SJSA1 (cell line): ENCODE results near the gene MDFI. TPM values are rescaled to one million over a fixed set of nuclear protein-coding genes. Genes with fewer than 3 reads are reported as not detected.

Experiments used
- DNase-seq, 2 experiments: peaks; one replicate each; pipeline ENCODE4 v3.0.0-alpha.2; 2015 to 2020; ENCODE audit warnings: low spot score in 2 of 2, low read depth in 1 of 2
- H3K27ac ChIP-seq: fragments of 250-450 bp; sonication (Bioruptor Pico); 2 replicates; pipeline ENCODE4 v1.5.1; 2020; ENCODE audit warnings: mild to moderate bottlenecking, moderate library complexity
- H3K27me3 ChIP-seq: fragments of 250-450 bp; sonication (Bioruptor Pico); replicated peaks from 2 replicates; pipeline ENCODE4 v1.5.1; 2020; ENCODE audit warnings: mild to moderate bottlenecking, moderate library complexity
- H3K36me3 ChIP-seq: fragments of 250-450 bp; sonication (Bioruptor Pico); 2 replicates; pipeline ENCODE4 v1.5.1; 2020; ENCODE audit warnings: mild to moderate bottlenecking
- H3K4me1 ChIP-seq: fragments of 250-450 bp; sonication (Bioruptor Pico); replicated peaks from 2 replicates; pipeline ENCODE4 v1.6.1; 2021; ENCODE audit warnings: mild to moderate bottlenecking
- H3K4me3 ChIP-seq: fragments of 250-450 bp; sonication (Bioruptor Pico); 2 replicates; pipeline ENCODE4 v1.5.1; 2020; ENCODE audit warnings: mild to moderate bottlenecking
- H3K9me3 ChIP-seq: fragments of 250-450 bp; sonication (Bioruptor Pico); replicated peaks from 2 replicates; pipeline ENCODE4 v1.5.1; 2020; ENCODE audit warnings: mild to moderate bottlenecking
- total RNA-seq: library from RNA; depleted of rRNA; stranded (reverse); fragments of >200 nt; shearing (Covaris generic); gene quantifications from 2 replicates; pipeline ENCODE4 v1.2.3, GENCODE V29; 2014

The MDFI gene
- total RNA-seq, 1 experiment from 2014 or later, result not detected

- DNase-seq, result no peak
- no peak overlapping the region for H3K4me3 ChIP-seq
- no peaks in the 10 kb centered on the region for H3K4me1 ChIP-seq
- H3K27ac ChIP-seq, result no peak overlapping the region
- H3K36me3 ChIP-seq, result no peaks in the 10 kb centered on the region
- H3K27me3 ChIP-seq, result peaks cover 7% of the 10 kb centered on the region
- no peaks in the 10 kb centered on the region for H3K9me3 ChIP-seq
These were observed 5.6 kb downstream of the MDFI start for GRCh38 chr6:41643899-41644269.

DNA sequence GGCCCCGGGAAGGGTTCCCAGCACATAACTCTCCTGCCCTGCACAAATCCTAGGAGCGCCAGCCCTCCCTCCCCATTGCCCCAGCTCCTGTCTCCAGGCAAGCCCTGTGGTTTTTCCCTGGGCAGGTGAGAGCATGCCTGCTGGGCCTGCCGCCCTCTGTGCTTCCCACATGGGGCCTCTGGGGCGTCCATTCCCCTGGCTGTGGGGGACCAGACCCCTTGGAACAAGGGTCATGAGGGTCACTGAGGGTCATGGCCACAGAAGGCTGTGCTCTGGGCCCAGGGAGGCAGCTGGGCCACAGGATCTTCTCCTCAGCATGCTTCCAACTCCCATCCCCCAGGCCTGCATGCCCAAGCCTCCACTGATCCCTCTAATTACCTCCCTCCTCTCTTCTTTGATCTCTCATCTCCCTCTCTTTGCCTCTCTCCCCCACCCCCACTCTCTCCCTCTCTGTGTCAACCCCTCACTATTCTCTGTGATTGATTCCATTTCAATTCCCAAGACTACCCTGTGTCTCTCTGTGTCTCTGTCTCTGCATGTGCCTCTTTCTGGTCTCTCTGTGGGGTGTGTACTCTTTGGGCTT lies 6.1 kb downstream of the MDFI start:
- Histone ChIP-seq H3K36me3 (no peaks in the 10 kb centered on the region), H3K4me3 (no peak overlapping the region), H3K4me1 (no peaks in the 10 kb centered on the region), H3K9me3 (no peaks in the 10 kb centered on the region), H3K27ac (no peak overlapping the region), H3K27me3 (0 out of 2 replicates have a peak, but pooled peaks cover 4% of the 10 kb centered on the region)
- no peak for DNase-seq

DNA sequence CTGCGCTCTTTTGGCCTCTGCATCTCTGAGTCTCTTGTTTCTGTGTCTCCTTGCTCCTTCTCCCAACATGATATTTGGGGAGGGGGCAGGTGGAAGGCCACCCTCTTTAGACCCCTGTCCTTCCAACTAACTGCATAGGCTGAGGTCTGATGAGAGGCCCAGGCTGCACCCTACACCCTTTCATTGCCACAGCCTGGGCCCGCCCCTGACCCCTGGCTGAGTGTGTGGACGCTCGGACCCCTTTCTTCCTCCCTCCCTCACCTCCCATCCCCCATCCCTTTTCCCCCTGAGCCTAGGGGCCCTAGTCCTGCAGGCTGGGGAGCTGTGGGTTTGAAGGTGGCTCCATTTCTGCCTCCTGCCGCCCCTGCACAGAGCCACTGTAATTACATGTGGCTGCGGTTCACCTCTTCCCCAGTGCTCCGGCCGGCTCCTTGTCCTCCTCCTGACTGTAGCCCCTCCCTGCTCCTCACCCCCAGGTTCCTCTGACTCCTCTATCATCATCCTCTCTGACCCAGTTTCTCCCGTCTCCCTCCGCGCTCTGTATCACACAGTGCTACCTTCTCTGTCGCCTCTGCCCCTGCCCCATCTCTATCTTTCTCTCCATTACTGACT lies 6.8 kb downstream of the MDFI start:
- no peaks in the 10 kb centered on the region for H3K9me3 ChIP-seq
- DNase-seq, result no peak
- H3K27ac ChIP-seq, result no peak overlapping the region
- no peaks in the 10 kb centered on the region for H3K27me3 ChIP-seq
- no peaks in the 10 kb centered on the region for H3K4me1 ChIP-seq
- H3K4me3 ChIP-seq, result no peak overlapping the region
- no peaks in the 10 kb centered on the region for H3K36me3 ChIP-seq

- Histone ChIP-seq H3K27me3 (no peaks in the 10 kb centered on the region), H3K27ac (no peak overlapping the region), H3K9me3 (no peaks in the 10 kb centered on the region), H3K36me3 (no peaks in the 10 kb centered on the region), H3K4me3 (no peak overlapping the region), H3K4me1 (no peaks in the 10 kb centered on the region)
- DNase-seq, result no peak
These were observed 7.9 kb downstream of the MDFI start for GRCh38 chr6:41646026-41646795.

- Histone ChIP-seq H3K27ac (no peak overlapping the region), H3K36me3 (no peaks in the 10 kb centered on the region), H3K9me3 (no peaks in the 10 kb centered on the region), H3K27me3 (no peaks in the 10 kb centered on the region), H3K4me1 (no peaks in the 10 kb centered on the region), H3K4me3 (no peak overlapping the region)
- DNase-seq, result no peak
These were observed 8.8 kb downstream of the MDFI start for GRCh38 chr6:41647061-41647511.

DNA sequence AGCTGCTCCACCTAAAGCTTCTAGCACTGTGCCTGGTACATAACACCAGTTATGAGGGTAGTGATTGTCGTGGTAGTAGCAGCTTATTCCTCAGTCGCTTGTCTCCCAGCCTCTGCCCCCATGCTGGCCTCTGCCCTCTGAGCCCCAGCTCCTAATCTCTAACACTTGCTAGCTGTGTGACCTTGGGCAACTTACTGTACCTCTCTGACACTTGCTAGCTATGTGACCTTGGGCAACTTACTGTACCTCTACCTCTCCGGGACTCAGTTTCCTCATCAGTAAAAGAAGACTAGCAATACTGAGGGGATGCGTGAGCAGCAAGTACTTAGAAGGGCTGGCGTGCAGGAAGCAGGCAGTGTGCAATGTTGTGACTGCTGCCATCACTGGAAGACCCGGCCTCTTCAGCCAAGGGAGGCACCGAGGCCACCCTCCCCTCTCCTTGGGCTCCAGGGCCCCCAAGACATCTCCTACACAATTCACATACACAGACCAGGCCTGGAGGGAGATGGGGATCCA lies 9.9 kb downstream of the MDFI start:
- H3K9me3 ChIP-seq, result no peaks in the 10 kb centered on the region

DNA sequence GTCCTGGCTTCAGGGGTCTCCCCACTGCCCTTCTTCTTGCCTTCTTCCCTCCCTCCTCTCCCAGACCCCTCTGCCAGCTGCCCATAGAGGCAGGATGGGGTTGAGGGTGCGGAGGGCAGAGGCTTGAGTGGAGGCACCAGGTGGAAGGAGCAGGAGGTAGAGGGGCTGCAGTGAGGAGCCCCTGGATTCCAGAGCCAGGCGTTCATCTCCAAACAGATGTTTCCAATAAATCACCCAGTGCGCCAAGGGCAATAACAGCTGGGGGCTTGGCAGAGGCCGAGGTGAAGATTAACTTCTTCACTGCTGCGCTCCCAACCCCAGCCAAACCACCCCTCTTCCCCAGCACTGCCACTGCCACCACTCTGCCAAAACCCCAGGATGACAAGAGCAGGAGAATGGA lies 10.7 kb downstream of the MDFI start:
- H3K9me3 ChIP-seq, result no peaks in the 10 kb centered on the region
- H3K4me1 ChIP-seq, result no peaks in the 10 kb centered on the region
- no peak for DNase-seq
- H3K27me3 ChIP-seq, result no peaks in the 10 kb centered on the region
- no peak overlapping the region for H3K27ac ChIP-seq
- no peaks in the 10 kb centered on the region for H3K36me3 ChIP-seq
- H3K4me3 ChIP-seq, result no peak overlapping the region

More for the DNA sequence above, 9.9 kb downstream of the MDFI start:
- no peak overlapping the region for H3K4me3 ChIP-seq
- DNase-seq, result no peak
- H3K4me1 ChIP-seq, result no peaks in the 10 kb centered on the region
- no peak overlapping the region for H3K27ac ChIP-seq
- H3K36me3 ChIP-seq, result no peaks in the 10 kb centered on the region
- H3K27me3 ChIP-seq, result no peaks in the 10 kb centered on the region

DNA sequence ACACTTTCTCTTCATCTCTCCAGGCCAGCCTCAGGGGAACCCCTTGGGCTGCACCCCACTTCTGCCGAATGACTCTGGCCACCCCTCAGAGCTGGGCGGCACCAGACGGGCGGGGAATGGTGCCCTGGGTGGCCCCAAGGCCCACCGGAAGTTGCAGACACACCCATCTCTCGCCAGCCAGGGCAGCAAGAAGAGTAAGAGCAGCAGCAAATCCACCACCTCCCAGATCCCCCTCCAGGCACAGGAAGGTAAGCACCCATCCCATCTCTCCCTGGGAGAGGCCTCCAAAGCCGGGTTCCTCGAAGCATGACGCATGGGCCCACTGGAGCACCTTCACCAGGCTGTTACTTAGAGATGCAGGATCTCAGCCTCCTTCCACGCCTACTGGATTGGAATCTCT lies 11.3 kb downstream of the MDFI start:
- H3K4me1 ChIP-seq, result no peaks in the 10 kb centered on the region
- no peak overlapping the region for H3K27ac ChIP-seq
- H3K36me3 ChIP-seq, result no peaks in the 10 kb centered on the region
- no peaks in the 10 kb centered on the region for H3K27me3 ChIP-seq
- DNase-seq, result no peak
- no peaks in the 10 kb centered on the region for H3K9me3 ChIP-seq
- no peak overlapping the region for H3K4me3 ChIP-seq

DNA sequence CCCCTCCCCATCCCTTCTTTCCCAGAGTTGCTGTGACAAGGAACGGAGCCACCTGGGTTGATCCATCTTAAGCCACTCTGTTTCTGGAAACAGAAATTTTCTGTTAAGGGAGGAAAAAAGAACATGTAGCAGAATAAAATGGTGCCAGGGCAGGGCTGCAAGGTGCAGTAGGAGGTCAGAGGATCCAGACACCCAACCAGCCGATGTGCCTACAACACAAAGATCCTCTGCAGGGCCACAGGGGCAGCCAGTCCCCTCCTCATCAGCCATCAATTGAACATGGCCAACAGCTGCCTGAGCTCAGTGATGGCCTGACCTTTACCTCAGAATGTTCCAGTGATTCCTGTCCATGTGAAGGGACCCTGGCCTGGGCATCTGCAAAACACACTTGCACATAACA lies 11.9 kb downstream of the MDFI start:
- Histone ChIP-seq H3K27ac (no peak overlapping the region), H3K9me3 (no peaks in the 10 kb centered on the region), H3K4me3 (no peak overlapping the region), H3K27me3 (no peaks in the 10 kb centered on the region), H3K4me1 (no peaks in the 10 kb centered on the region), H3K36me3 (no peaks in the 10 kb centered on the region)
- DNase-seq, result no peak

GRCh38 chr6:41651246-41651961 lies 13.1 kb downstream of the MDFI start:
- Histone ChIP-seq H3K4me1 (no peaks in the 10 kb centered on the region), H3K36me3 (no peaks in the 10 kb centered on the region), H3K27ac (no peak overlapping the region), H3K9me3 (no peaks in the 10 kb centered on the region), H3K4me3 (no peak overlapping the region), H3K27me3 (no peaks in the 10 kb centered on the region)
- DNase-seq, result no peak

DNA sequence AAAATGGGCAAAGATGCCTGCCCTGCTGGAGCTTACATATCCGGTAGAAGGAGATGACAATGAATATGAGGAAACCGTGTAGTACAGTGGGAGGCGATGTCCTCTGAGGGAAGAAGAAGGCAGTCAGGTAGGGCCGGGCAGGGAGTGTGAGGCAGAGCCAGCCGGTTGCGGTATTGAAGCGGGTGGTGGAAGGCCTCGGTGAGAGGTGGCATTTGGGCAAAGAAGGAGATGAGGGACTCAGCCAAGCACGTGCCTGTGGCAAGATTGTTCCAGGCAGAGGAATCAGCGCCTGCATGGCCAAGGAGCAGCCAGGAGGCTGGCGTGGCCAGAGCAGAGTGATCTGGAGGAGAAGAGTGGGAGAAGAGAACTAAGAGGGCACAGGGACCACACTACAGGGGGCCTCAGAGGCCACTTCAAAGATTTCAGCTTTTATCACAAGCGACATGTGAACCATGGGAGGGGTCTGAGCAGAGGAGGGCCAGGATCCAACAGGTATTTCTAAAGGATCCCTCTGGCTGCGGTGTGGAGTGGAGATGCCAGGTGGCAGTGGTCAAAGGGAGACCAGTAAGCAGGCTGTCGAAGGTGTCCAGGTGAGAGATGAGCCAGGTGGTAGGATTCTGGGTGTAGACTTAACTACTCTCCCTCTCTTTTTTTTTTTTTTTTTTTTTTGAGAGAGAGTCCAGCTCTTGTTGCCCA lies 13.8 kb downstream of the MDFI start:
- no peaks in the 10 kb centered on the region for H3K36me3 ChIP-seq
- no peak for DNase-seq
- no peak overlapping the region for H3K4me3 ChIP-seq
- no peaks in the 10 kb centered on the region for H3K27me3 ChIP-seq
- H3K4me1 ChIP-seq, result no peaks in the 10 kb centered on the region
- H3K27ac ChIP-seq, result no peak overlapping the region
- H3K9me3 ChIP-seq, result no peaks in the 10 kb centered on the region

DNA sequence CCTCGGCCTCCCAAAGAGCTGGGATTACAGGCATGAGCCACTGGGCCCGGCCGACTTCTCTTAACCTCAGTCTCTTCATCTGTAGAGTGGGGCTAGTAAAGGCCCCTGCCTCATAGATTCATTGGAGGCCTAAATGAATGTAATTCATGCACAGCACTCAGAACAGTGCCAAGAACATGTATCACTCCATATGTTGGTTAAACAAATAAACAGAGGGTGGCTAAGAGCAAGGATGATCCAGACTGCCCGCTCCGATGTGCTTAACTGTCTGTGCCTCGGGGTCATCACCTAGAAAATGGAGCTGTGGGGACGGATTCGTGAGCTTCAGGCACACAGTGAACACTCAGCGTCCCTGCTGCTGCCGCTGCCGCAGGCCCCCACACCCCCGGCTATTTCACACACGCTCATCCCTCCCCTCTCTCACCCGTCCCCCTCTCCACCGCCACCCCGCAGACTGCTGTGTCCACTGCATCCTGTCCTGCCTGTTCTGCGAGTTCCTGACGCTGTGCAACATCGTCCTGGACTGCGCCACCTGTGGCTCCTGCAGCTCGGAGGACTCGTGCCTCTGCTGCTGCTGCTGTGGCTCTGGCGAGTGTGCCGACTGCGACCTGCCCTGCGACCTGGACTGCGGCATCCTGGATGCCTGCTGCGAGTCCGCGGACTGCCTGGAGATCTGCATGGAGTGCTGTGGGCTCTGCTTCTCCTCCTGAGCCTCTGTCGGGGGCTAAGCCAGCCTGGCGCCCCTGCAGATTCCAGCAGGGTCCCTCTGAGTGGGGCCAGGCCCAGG lies 14.8 kb downstream of the MDFI start:
- DNase-seq, result no peak
- Histone ChIP-seq H3K4me1 (no peaks in the 10 kb centered on the region), H3K27me3 (no peaks in the 10 kb centered on the region), H3K27ac (no peak overlapping the region), H3K36me3 (no peaks in the 10 kb centered on the region), H3K4me3 (no peak overlapping the region), H3K9me3 (no peaks in the 10 kb centered on the region)

DNA sequence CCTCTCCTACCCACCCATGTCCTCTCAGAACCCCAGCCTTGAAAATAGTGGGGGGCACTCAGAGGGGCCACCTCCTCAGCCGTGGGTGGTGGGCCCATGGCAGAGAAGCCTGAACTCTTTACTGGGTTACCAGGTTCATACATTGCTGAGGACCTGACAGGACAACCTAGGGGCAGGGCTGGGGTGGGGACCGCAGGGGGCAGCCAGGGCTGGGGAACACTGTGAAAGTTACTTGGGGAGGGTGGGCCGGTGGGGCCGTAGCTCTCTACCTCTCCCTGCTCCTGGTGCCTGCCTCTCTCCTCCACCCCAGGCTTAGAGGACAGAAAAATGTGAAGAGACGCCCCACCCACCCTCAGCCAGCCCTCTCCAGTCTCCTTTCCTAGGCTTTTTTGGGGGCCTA lies 15.4 kb downstream of the MDFI start:
- H3K27me3 ChIP-seq, result no peaks in the 10 kb centered on the region
- H3K9me3 ChIP-seq, result no peaks in the 10 kb centered on the region
- no peak overlapping the region for H3K4me3 ChIP-seq
- no peak overlapping the region for H3K27ac ChIP-seq
- no peak for DNase-seq
- H3K36me3 ChIP-seq, result no peaks in the 10 kb centered on the region
- no peaks in the 10 kb centered on the region for H3K4me1 ChIP-seq
